ENCODE results near the gene OR10H5.
A peak's percentile ranks its signal among the peaks of the same experiment; 100 is the strongest.
"Not testable (repeated sequence)": the region's sequence is repeated elsewhere in the genome, so short reads cannot be mapped to it uniquely, and the experiment has no call there.

OR10H5 gene

DNA sequence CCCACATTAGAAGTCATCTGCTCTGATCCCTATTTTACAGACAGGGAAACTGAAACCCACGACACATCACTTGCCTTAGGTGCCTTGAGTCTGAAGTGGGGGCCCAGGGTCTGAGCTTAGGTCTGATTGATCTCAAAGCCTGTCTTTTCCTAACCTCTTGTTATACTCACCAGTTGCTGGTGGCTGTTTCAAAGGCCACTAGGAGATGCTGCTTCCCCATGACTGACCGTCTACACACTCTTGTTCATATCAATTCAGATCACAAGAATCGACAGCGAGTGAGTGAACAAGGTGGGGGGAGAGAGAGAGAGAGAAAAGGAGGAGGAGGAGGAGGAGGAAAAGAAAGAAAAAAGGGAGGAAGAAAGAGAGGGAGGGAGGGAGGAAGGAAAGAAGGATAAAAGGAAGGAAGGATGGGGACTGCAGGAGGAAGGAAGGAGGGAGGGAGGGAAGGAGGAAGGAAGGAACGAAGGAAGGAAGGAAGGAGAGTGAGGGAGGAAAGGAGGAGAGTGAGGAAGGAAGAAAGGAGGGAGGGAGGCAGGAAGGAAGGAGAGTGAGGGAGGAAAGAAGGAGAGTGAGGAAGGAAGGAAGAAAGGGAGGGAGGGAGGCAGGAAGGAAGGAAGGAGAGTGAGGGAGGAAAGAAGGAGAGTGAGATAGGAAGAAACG is 24.7 kb downstream of the OR10H5 start:
- peak in 5 of 6 experiments; percentile 5 to 66 (median 40) for DNase-seq

DNA sequence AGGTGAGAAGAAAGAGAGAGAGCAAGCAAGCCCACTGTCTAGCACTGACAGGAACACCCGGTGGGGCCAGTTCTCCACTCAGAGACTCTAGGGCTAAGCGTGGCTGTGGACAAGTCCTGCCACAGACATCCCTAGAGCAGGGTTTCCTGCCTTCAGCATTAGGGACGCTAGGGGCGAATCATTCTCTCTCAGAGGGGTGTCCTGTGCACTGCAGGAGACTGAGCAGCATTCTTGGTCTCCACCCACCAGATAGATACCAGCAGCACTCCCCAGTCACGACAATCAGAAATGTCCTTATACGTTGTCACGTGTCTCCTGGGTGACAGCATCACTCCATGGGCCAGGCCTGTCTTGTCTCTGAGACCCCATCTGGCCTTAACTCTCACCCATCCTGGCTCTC is 26.5 kb downstream of the OR10H5 start:
- no peak for DNase-seq

DNA sequence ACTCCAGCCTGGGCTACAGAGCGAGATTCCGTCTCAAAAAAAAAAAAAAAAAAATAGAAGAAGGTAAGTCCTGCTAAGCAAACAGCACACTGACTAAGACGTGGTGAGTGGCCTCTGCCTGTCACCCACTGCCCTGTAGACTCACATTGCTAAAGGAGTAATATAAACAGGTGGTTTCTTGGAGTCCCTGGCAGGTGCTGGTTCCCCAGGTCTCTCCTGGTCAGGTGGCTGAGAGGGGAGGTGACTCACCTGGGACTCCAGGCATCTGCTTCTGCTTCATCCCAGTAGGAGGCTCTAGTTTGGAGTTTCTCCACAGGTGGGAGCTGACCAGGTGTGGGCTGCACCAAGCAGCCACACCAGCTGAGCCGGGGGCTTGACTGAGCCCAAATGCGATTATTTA is 27.8 kb downstream of the OR10H5 start, which contains the start of gene OR10H1:
Gene OR10H1 (minus strand): TSS at position 359 of the 400 bp plus-strand sequence. CDS start 7,627 bp downstream, outside the sequence.
- no peak for DNase-seq

DNA sequence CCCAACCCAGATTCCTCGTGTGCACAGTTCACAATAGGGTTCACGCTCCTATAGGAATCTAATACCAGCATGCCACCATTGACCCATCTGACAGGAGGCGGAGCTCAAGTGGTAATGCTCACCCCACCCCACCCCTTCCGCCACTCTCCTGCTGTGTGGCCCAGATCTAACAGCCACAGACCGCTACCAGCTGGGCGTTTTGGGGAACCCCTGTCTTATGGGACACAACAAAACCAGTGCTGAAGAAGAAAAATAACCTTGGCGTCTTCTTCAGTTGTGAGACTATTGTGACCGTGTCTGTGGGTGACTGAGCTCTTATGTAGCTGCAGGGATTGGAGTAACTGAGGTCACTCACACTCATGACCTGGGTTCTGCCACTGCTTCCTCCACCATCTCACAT is 33.2 kb downstream of the OR10H5 start:
- DNase-seq: no peak

DNA sequence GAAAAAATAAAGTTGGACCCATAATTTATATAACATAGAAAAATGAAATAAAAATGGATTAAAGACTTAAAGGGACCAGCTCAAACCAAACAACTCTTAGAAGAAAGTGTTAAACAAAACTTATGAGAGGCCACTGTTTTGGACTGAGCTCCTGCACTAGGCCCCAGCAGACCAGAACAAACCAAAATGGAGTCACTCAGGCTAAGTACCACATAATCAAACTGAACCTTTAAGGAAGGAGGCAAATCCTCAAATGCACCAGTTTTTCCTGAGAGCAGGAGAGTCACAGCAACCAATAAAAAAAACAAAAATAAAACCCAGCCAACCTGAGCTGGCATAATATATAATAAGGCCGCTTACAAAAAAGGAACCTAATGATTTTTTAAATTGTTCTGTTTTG is 38.3 kb downstream of the OR10H5 start:
- DNase-seq: no peak

DNA sequence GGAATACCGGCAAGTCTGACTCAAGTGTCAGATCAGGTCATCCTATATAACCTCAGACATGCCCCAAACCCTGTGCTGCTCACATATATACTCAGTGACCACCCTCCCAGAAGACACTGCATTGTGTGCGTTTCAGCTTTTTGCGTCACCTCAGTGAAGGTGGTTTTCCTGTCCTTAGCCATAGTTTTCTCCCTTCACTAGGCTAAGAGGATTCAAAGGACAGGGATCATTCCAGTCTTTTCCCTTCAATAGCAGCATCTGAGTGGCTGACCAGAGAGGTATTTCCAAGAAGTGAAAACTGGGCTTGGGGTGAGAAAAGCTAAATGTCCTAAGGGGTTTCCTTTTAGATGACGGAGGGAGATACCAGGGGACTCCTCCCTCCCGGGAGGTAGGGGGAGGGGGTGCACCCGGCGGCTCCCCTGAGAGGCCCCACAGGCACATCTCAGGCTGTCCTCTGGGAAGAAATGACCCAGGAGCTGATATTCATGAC is 40.7 kb downstream of the OR10H5 start:
- no peak for DNase-seq

DNA sequence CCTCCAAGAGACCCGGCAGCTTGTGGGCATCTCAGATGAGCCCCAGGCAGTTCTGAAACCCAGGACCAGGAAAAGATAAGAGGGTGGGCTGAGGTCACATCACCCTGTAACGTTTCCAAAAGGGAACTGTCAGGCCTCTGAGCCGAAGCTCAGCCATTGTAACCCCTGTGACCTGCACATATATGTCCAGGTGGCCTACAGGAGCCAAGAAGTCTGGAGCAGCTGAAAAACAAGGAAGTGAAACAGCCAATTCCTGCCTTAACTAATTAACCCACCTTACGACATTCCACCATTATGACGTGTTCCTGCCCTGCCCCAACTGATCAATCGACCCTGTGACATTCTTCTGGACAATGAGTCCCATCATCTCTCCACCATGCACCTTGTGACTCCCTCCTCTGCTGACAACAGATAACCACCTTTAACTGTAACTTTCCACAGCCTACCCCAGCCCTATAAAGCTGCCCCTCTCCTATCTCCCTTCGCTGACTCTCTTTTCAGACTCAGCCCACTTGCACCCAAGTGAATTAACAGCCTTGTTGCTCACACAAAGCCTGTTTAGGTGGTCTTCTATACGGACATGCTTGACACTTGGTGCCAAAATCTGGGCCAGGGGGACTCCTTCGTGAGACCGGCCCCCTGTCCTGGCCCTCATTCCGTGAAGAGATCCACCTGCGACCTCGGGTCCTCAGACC is 41.3 kb downstream of the OR10H5 start:
- DNase-seq: not testable (repeated sequence)

DNA sequence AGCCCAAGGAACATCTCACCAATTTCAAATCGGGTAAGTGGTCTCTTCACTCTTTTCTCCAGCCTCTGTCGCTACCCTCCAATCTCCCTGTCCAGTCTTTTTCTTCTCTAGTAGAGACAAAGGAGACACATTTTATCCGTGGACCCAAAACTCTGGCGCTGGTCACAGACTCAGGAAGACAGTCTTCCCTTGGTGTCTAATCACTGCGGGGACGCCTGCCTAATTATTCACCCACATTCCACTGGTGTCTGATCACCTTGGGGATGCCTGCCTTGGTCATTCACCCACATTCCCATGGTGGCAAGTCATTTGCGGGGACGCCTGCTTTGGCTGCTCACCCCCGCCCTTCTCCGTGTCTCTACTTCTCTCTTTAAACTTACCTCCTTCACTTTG is 41.8 kb downstream of the OR10H5 start:
- DNase-seq: no peak

DNA sequence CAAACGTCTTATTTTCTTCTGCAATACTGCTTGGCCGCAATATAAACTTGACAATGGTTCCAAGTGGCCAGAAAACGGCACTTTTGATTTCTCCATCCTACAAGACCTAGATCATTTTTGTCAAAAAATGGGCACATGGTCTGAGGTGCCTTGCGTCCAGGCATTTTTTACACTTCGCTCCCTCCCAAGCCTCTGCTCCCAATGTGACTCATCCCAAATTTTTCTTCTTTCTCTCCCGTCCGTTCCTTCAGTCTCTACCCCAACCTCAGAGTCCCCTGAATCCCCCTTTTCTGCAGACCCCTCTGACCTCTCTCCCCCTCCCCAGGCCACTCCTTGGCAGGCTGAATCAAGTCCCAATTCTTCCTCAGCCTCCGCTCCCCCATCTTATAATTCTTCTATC is 42.3 kb downstream of the OR10H5 start:
- no peak for DNase-seq

DNA sequence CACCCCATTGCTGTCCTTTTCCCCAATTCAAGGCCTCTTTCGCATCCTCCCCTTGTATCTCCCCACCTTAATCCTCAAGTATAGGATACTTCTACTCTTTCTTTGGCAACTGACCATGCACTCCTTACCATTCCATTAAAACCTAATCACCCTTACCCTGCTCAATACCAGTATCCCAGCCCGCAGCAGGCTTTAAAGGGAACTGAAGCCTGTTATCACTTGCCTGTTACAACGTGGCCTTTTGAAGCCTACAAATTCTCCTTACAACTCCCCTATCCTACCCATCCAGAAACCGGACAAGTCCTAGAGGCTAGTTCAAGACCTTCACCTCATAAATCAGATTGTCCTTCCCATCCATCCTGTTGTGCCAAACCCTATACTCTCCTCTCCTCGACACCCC is 44.2 kb downstream of the OR10H5 start:
- no peak for DNase-seq

DNA sequence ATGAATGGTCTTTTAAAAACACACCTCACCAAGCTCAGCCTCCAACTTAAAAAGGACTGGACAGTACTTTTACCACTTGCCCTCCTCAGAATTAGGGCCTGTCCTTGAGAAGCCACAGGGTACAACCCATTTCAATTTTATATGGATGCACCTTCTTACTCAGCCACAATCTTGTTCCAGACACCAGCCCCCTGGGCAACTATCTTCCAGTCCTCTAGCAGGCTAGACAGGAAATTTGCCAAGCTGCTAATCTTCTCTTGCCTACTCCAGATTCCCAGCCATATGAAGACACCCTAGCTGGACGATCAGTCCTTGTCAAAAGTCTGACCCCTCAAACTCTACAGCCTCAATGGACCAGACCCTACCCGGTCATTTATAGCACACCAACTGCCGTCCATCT is 46.8 kb downstream of the OR10H5 start:
- DNase-seq: not testable (repeated sequence)

DNA sequence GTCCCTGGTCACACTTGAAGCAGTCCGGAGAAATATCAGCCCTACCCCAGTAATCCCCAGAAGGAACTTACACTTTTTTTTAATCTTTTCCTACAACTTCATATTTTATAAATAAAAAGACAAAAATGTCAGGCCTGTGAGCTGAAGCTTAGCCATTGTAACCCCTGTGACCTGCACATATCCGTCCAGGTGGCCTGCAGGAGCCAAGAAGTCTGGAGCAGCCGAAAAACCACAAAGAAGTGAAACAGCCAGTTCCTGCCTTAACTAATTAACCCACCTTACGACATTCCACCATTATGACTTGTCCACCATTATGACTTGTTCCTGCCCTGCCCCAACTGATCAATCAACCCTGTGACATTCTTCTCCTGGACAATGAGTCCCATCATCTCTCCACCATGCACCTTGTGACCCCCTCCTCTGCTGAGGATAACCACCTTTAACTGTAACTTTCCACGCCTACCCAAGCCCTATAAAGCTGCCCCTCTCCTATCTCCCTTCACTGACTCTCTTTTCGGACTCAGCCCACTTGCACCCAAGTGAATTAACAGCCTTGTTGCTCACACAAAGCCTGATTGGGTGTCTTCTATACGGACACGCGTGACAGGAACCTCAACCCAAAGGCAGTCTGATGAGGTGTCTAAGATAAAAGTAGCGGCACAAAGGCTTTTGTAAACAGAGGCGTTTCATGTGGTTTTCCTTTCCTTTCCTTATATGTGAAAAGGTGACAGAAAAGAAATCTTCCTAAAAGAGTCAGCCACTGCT is 48.3 kb downstream of the OR10H5 start:
- DNase-seq: peak in 5 of 6 experiments; percentile 48 to 89 (median 67)

DNA sequence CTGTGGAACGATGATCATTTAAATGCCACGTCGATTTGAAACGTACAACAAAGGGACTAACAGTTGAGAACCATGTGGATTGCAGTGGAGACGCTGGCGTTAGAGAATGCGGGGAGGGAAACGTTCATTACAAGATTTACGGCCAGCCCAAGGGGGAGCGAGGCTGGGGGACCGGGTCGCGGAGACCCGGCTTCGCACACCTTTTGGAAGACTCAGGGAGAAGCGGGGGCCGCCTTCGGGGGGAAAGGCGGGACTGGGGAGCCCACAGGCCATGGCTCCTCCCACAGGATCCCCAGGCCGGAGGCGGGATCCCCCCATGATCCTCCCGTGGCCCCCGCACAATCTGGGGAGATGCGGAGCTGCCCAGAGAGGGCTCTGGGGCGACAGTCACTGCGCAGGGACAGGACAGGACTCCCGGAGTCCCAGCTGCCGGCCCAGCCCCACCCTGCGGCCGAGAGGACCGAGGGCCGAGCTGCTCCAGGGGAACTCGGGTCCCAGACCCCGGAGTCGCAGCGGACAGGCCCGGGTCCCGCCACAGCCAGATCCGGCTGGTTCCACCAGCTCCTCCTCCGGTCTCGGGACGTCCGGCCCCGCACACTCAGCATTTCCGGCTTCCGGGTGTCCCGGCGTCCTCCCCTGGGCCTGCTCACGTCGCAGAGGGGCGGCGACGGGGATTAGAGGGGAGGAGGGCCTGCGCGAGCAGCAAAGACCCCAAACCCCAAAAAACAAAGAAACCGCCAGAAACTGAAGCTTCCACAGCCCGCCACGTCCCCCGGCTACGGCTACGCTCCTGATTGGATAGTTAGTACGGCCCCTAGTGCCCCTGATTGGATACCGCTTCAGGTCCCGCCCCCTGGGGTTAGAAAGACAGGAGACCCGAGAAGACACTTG is 49.1 kb downstream of the OR10H5 start:
- DNase-seq: peak; percentile 90 to 97 (median 95)

DNA sequence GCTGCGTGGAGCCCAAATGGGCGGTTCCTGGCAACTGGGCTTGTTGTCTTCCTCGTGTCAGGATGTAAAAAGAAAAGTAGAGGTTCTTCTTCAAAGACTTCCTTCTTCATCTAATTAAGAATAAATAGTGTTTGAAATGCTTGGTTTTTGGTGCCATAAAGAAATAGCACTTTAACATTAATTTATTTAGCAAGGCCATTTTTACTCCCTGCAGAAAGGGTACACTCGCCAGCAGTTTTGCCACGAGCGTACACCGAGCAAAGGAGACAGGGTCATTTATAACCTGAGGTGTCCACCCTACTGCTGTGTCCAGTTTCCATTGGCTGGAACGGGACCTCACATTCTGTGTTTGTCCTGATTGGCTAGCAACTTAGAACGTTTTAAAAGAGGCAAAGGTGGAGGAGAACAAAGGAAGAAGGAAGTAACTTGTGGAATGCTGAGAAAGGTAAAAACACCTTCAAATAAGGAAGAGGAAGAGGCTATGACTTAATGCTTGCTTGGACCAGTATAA is 49.8 kb downstream of the OR10H5 start:
- DNase-seq: no peak

DNA sequence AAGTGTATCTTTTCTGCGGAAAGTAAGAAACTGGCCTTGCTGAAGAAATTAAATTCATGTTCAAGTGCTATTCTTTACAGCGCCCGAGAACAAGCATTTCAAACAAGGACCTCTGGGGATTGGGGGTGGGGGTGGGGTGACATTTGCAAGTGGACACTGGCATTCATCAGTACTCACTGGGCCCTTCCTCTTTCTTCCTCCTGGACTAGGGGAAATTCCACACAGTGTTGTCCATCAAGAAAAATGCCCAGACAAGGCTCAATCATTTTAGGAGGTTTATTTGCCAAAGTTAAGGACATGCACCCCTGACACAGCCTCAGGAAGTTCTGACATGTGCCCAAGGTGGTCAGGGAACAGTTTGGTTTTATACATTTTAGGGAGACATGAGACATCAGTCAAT is 50.9 kb downstream of the OR10H5 start:
- DNase-seq: no peak

DNA sequence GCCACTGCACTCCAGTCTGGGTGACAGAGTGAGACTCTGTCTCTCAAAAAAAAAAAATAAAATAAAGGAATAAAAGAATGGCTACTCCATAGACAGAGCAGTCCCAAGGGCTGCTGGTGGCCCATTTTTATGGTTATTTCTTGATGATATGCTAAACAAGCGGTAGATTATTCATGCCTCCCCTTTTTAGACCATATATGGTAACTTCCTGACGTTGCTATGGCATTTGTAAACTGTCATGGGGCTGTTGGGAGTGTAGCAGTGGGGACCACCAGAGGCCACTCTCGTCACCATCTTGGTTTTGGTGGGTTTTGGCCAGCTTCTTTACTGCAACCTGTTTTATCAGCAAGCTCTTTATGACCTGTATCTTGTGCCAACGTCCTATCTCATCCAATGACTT is 52.4 kb downstream of the OR10H5 start:
- DNase-seq: not testable (repeated sequence)

DNA sequence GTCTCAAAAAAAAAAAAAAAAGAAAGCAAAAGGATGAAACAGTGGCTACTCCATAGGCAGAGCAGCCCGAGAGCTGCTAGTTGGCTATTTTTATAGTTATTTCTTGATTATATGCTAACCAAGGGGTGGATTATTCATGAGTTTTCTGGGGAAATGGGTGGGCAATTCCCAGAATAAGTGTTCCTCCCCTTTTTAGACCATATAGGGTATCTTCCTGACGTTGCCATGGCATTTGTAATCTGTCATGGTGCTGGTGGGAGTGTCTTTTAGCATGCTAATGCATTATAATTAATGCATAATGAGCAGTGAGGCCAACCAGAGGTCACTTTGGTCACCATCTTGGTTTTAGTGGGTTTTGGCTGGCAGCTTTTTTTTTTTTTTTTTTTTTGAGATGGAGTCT is 53.4 kb downstream of the OR10H5 start:
- DNase-seq: no peak

DNA sequence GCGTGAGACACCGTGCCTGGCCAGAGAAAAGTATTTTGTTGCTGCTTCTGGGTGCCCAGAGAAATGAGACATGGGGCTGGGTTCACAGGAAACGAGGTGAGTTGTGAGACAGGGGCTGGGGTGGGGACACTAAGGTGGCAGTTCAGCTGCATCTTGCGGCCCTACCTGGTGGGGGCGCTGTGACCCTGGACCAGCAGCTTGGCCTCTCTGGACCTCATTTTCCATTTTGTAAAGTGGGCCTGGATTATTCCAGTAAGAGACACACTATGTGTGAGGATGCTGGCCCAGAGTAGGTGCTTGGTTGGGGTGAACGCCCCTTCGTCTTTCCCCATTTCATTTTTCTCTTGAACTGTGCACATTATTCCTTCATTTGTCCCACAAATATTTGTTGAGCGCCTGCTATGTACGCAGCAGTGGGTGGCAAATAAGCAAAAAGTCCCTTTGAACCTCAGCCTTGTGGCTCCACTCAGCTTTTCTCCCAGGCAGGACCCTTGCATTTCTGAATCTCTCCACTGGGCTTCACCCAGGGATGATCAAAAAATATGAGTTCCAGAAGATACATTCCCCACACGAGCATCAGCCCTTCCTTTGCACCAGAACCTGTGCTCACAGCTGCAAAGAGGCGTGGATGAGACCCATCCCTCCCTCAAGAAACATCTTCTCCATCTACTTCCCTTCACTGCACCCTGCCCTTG is 54.6 kb downstream of the OR10H5 start:
- no peak for DNase-seq

DNA sequence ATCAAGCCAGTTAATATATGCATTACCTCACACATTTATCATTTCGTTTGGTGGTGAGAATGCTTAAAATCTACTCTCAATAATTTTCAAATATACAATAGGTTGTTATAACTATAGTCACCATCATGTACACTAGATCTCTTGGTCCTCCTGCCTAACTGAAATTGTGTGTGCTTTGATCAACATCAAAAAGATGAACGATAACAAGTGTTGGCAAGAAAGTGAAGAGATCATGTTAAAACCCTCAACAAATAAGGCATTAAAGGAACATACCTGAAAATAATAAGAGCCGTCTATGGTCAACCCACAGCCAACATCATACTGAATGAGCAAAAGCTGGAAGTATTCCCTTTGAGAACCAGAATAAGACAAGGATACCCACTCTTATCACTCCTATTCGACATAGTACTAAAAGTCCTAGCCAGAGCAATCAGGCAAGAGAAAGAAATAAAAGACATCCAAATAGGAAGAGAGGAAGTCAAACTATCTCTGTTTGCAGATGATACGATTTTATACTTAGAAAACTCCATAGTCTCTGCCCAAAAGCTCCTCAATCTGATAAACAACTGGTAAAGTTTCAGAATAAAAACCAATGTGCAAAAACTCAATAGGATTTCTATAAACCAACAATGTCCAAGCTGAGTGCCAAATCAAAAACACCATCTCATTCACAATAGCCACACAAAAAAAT is 55.9 kb downstream of the OR10H5 start:
- DNase-seq: peak in 2 of 6 experiments; percentile 22 to 24

DNA sequence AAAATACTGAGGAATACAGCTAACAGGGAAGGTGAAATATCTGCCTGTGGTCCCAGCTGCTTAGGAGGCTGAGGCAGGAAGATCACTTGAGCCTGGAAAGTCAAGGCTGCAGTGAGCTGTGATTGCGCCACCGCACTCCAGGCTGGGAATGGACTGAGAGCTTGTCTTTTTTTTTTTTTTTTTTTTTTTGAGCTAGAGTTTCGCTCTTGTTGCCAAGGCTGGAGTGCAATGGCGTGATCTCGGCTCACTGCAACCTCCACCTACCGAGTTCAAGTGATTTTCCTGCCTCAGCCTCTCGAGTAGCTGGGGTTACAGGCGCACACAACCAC is 56.4 kb downstream of the OR10H5 start:
- DNase-seq: not testable (repeated sequence)

DNA sequence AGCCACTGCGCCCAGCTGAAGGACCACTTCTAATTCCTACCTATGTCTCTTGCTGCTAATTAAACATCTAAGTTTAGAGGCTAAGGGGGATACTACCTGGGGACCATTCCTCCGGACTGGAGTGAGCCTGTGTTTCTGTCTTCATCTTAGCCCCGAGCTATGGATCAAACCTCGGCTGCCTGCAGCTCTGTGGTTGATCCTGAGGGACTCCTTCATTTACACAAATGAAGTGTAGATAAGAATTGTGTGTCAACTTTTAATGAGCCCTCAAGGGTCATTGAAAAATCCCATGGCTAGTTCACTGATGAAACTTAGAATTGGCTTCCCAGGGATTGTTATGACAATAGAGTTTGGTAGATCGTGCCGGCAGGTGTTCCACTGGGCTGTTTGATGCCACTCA is 59.5 kb downstream of the OR10H5 start:
- no peak for DNase-seq
